Activated gamma-delta T cell (primary cell): ENCODE results near the gene CDC14B.
"Not testable (repeated sequence)": the region's sequence is repeated elsewhere in the genome, so short reads cannot be mapped to it uniquely, and the experiment has no call there.

Experiments
- DNase-seq: peaks from one replicate; lab custom pipeline; 2025; lab: John Stamatoyannopoulos, UW

Gene CDC14B

DNA sequence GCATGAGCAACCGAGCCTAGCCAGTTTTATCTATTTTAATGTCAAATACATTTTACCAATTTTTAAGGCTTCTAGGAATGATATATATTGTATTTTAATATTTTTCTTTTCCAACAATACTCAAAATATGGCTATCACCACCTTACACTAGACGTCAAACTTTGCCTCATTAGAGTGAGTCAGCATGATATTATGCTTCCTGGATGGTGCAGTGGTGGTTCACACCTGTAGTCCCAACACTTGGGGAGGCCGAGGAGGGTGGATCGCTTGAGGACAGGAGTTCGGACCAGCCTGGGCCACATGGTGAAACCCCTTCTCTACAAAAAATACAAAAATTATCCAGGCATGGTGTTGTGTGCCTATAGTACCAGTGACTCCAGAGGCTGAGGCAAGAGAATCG, 7.3 kb upstream of the CDC14B start:
- DNase-seq: no peak

DNA sequence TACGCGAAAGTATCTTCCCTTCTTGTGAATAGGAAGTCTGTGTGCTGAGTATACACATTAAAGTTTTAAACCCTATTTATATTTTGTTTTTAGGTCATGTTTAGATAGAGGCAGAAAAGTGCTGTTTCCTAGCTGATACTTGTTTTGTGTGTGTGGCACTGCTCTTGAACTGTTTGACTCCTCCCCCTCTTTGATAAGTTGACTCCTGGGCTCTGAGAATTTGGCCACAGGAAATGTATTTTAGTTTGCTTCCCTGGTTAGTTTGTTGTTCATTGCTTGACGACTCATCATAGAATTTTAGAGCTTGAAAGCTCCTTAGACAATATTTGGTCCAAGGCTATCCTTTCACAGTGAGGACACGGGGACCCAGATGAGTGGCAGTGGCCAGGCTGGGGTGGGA, 2.0 kb upstream of the CDC14B start:
- no peak for DNase-seq

DNA sequence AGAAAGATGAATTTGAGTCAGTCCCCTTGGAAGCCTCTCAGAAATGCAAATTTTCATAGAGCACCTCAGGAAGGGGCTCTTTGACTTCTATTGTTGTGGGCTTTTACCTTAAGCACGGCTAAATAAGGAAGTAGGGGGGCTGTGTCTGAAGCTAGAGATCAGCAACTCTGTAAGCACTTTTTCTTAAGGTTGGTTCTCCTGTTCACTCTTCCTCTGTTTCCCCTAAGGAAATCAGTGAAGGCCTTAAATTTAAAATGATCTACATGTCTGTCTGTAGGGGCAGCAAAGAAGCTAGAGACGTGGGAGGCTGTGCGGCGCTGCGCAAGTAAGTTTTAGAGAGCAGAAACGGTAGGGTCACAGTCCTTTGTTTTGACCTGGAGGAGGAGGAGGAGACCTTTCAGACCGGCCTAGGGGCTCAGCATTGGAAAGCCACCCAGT, 1.2 kb upstream of the CDC14B start:
- DNase-seq: no peak

DNA sequence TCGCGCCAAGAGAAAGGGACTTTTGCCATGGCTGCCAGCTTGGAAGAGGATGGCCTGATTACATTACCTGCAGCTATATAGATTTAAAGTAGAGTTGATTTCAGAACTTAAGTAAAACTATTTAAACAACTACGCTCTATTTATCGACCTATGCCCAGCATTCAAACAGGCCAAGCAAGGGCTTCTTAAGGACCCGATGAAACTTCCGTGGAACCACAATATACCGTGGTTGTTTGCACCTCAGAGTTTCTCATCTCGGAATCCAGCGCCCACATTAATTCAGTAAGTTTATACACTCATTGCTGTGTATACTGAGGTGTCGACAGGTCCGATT, 505 bp upstream of the CDC14B start:
- DNase-seq: no peak

DNA sequence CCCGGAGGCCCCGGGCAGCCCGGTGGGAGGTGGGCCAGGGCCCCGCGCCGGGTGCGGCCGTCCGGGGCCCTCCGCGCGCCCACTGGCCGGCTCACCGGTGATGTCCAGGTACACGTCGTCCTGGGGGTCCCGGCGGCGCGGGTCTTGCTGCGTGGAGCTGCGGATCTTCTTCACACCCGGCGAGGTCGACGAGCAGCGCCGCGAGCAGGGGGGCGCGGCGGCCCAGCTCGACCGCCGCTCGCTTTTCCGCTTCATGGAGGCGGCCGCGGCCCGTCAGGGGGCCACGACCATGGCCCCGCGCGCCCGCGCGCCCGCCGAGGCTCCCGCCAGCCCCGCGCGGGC, 548 bp downstream of the CDC14B start:
- peak; percentile 13 for DNase-seq

- DNase-seq: no peak
Measured at GRCh38 chr9:96618209-96619123, 1.2 kb downstream of the CDC14B start.

DNA sequence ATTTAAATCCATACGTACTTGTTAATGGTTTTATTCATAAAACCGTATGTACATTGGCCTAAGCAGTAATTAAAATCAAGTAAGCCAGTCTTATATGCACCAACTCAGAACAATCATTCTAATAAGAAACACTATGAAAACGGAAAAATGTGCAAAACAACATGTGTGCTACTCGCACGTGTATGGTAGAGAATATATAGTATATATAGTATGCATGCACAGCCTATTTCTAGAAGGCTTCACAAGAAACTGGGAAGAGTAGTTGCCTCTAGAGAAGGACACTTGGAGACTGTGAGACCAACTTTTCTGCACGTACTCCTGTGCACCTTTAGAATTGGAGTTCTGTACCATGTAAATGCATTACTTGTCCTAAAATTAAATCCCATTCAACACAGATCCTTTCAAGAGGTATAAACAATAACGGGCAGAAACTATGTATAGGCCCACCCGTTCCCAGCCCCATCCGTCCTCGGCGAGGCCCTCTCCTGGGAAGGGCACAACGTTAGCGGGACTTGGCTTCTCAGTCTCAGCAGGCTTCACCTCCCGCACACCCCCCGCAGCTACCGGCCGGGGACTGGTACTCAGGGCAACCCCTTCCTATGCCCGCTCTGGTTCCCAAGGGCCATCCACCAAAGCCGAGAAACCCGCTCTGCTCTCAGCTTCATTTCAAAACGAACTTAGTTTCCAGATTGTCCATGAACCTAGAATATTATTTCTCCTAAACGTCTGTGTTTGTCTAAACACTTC, 2.0 kb downstream of the CDC14B start:
- DNase-seq: no peak

DNA sequence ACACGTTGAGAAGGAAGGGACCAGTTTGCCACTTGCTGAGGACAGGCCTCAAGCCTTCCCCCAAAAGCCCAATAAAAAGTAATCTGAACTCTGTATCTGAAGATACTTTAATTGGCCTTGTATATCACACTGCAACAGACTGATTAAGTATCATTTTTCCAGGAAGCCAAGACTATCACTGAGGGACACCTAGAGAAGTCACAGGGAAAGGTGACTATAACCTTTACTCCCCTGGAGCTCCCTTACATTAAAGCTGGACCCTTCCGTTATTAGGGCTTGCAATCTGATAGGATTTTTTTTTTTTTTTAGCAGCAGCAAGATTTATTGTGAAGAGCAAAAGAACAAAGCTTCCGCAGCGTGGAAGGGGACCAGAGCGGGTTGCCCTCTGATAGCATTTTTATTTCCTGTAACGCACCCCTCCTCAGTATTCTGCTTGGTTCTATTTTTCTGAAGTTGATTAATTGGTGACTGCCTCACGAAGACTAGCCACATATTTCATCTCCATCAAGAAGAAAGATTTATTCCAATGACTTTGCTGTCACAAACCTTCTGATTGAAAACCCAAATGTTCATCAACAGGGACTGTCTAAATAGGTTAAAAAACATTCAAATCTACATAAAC, 2.7 kb downstream of the CDC14B start:
- DNase-seq: no peak

GRCh38 chr9:96615411-96615810, 4.2 kb downstream of the CDC14B start:
- DNase-seq: no peak

DNA sequence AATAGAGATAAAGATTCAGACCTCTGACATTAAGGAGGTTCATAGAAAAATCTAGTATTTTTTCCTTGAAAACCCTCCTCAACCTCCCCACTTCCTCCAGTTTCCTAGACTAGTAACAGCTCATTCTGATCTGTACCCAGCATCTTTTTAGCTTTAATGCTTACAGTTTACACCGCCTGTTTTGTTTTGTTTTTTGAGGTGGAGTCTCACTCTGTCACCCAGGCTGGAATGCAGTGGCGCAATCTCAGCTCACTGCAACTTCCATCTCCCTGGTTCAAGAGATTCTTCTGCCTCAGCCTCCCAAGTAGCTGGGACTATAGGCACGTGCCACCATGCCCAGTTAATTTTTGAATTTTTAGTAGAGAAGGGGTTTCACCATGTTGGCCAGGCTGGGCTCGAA, 5.0 kb downstream of the CDC14B start:
- DNase-seq: not testable (repeated sequence)

GRCh38 chr9:96612966-96613589, 6.6 kb downstream of the CDC14B start:
- no peak for DNase-seq

DNA sequence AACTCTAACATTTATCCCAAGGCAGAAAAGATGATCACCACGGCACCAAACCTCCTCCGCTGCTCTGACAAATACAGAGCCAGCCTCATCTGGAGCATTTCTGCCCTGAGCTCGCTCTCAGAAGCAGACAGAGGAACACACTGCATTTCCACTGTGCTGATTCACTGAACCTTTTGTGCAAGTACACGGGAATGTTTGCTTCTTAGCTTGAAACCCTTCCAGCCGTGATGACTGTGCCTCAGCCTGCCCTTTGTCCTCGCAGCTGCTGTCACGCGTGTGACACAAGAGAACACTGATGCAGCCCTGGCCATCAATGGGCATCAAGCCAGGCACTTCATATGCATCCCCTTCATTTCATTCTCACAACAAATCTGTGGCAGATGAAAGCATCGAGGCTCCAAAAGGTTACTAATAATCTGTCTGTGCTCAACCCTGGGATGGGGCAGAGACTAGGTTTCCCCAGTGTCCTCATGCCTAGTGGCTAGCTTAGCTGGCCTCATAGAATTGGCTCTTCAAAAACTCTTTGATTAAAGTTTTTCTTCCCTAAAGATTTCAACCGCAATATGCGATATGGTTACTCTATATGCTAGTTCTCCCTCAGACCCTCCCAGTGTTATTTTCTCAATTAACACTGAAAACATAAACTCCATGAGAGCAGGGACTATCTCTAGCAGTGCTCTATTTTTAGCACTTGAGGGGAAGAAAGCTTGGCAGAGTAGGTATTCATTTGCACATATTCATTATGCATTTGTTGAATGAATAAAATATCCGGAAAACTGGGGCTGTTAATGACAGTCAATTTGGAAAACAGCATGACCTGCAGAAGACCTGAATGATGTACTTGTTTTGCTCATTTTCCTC, 7.3 kb downstream of the CDC14B start:
- DNase-seq: no peak

GRCh38 chr9:96611302-96611701, 8.3 kb downstream of the CDC14B start:
- DNase-seq: no peak

GRCh38 chr9:96609732-96610131, 9.9 kb downstream of the CDC14B start:
- DNase-seq: no peak

GRCh38 chr9:96607971-96608370, 11.7 kb downstream of the CDC14B start:
- DNase-seq: no peak

DNA sequence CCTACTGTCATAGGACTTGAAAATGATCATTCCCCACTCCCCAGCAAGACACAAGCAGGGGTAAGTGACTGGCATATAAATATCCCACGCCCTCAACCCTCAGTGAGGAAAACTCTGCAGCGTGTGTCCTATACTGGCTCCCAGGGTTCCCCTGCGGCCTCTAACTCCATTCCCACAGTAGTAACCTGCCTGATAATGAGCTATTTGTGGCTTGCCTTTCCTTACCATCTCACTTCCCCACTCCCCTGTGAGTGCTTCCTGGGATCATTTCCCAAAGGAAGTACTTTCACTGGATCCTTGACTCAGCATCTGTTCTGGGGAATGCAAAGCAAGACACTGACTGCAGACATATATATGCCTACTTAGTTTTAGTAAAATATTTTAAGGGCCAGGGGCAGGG, 14.3 kb downstream of the CDC14B start:
- no peak for DNase-seq

DNA sequence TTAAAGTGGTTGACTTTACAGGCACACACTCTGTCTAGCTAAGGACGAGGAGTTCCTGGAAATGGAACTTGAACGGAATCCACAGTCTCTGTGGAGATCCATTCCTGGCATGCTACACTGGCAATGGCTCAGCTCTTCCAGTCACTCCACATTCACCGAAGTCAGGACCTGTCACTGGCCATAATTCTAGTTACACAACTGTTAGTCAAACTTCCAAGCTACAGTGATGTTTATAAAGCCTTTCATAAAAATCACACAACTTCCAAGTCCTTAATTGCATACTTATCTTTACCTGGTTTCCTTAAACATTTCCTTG, 15.7 kb downstream of the CDC14B start:
- no peak for DNase-seq

DNA sequence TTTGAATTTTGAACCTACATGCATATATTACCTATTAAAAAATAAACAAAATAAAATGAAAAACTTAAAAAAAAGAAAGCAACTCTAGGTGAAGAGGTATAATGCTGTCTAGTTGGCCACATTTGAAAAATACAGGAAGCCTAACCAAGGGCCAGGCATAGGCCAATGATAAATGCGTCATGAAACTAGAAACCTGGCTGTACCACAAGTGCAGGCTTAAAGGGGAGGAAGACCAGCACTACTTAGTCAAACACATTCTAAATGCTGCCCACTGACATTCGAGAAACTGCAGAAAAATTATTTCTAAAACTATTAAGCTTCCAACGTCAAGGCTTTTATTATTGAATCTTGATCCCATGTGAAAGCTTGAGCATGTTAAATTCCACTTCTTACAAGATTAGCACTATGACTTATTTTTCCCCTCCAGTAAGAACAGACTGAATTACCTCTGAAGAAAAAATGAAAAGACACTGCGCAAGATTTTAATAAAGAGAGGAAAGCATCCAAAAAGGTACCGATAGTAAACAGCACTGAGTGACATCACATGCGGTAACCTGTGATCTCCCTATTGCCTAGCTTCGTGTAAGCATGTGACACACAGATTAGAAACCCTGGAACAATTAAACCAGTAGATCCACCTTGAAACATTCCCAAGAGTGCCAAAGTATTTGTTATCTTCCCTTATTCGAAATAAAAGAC, 16.2 kb downstream of the CDC14B start:
- no peak for DNase-seq

DNA sequence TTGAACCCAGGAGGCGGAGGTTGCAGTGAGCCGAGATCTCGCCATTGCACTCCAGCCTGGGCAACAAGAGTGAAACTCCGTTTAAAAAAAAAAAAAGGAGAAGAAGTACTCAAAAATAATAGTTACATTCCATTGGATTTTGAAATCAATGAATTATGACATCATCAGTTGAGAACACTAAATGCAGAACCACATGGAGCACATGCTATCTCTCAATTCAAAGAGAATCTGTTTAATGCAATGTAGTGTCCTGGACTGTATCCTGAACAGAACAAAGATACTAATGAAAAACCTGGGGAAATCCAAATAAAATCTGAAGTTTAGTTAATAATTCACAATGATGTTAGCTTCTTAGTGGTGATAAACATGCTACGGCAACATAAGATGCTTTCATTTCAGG, 20.3 kb downstream of the CDC14B start:
- no peak for DNase-seq

GRCh38 chr9:96596601-96597111, 23.0 kb downstream of the CDC14B start:
- DNase-seq: no peak
